Stimulated activated CD4-positive, alpha-beta T cell treated with anti-CD3 and anti-CD28 coated beads, Interleukin-1b, Interleukin-23, amount 100 ng/mL, for 4 hours (primary cell): ENCODE measurements around the gene PIGR.

Experiments
- DNase-seq, 2 donors: peaks; one replicate each; pipeline ENCODE4 v3.0.0-alpha.2; 2020; ENCODE audit warnings: low read depth in 2 of 2

The PIGR gene

DNA sequence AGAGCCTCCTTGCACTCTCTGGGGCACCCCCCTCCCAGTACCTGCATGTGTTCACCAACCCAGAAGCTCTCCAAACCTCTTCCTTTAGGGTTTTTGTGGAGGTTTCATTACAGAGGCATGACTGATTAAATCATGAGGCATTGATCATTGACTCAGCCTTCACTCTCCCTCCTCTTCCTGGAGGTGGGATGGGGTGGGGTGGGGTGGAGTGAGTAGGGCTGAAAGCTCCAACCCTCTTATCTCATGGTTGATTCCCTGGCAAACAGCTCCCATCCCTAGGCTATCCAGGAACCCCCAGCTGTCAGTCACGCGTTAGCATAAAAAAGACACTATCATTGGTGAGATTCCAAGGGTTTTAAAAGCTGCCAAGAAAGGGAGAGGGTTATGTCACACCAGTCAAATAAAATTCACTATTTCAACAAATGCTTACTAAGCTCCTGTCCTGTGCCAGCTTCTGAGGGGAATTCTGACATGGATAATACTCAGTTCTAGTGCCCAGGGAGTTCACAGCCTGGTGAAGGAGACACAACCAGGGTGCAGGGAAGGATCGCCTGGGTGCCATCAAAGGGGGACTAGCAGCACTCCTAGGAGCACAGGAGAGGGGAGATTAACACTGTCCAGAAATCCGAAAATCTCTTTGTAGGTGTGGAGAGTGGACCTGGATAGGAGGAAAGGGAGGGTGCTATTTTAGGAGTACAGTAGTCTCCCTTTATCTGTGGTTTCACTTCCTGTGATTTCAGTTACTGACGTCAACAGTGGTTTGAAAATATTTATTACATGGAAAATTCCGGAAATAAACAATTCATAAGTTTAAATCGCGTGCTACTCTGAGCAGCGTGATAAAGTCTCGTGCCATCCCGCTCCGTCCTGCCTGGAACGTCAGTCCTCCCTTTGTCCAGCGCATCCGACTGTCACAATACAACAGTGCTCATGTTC lies 55.9 kb downstream of the PIGR start:
- DNase-seq, result no peak

DNA sequence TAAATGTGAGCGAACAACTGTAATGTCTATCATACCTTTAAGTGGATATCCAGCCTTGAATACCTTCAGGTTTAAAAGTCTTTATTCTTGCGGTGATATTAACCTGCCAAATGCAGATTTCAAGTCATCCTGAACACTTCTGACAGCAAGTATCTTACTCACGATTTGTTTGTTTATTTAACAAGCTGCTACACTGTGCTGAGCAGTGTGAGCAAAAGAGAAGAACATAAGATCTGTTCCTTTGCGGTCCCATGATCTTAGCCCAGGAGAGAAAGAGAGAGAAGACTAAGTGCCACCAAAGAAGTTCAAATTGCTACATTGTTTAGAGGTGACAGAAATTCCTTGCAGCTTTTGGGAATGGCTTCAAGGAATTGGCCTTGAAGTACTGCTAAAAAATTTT lies 58.6 kb downstream of the PIGR start:
- no peak for DNase-seq

DNA sequence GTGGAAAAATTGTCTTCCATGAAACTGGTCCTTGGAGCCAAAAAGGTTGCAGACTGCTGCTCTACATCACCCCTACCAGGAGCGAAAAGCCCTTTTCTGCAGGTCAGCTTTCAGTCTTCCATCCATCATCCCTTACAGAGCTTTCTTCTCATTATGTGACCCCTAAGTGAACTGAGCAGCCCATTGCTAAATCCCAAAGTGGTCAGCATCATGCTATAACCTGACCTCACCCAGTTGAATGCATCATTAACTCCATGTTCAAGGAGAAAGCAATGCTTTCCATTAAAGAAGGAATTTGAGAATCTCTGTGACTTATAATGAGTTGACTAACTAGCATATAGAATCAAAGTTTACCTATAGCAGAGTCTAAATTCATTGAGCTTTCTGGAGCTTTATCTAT lies 59.4 kb downstream of the PIGR start:
- no peak for DNase-seq

DNA sequence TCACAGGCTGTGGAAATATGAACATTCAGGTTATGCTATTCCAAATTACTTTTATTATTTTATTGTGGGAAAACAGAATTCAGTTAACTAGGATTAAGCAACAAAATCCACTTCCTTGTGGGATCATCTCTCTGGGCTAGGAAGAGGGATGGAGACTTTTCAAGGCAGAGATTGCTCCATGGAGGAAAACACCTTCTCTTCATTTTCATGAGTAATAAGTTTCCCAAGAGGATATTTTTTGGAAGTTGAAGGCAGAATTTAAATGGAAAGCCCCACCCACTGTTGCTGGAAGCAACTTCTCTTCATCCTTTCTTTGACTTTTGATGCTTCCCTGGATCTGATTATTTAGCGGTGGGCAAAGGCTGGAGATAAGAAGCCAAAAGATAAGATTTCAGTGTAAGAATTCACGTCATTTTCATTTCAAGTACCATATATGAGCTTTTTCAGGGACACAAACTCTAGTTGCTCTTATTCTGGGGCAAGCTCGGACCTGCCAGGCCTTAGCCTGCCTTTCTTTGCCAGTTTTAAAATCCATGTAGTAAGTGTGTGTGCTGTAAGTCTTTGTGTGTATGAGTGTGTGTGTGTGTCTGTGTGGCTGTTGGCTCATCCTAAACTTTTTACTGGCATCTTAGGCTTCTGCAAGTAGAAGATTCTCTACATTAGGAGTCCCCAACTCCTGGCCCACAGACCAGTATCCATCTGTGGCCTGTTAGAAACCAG lies 60.8 kb downstream of the PIGR start:
- no peak for DNase-seq

DNA sequence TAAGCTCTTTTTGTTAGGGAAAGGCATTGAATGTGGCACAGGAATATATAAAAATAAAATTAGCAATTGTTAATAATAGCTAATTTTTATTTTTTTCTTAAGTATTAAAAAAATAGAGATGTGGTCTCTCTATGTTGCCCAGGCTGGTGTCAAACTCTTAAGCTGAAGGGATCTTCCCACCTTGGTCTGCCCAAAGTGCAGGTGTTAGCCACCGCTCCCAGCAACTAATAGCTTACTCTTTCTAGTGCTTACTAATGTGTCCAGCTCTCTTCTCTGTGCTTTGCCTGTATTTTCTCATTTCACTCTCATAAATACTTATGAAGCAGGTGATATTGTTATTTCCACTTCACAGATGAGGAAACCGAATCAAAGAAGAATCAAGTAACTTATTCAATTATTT lies 62.4 kb downstream of the PIGR start:
- DNase-seq, result no peak

DNA sequence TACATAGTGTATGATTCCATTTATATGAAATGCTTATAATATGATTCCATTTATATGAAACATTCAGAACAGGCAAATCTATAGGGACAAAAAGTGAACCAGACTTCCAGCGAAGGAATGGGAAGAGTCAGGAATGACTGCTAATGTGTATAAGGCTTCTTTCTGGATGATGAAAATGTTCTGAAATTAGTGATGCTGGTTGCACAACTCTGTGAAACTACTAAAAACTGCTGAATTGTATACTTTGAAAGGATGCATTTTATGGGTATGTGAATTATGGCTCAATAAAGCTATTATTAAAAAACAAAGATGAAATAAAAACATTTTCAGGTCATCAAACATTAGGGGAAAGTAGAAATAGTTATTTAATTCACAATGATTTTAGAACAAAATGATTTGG lies 63.1 kb downstream of the PIGR start:
- DNase-seq, result no peak

DNA sequence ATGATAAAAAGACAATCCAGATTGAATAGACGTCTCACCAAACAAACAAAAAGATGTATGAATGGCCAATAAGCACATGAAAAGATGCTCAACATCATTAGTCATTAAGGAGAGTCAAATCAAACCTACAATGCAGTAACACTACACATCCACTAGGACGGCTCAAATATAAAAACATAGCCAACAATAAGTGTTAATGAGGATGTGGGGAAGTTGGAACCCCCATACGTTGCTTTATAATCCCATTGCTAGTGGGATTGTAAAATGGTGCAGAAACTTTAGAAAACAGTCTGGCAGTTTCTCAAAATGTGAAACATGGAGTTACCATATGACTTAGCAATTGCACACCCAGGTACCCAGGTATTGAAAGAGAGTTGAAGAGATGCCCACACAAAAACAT lies 63.7 kb downstream of the PIGR start:
- no peak for DNase-seq

DNA sequence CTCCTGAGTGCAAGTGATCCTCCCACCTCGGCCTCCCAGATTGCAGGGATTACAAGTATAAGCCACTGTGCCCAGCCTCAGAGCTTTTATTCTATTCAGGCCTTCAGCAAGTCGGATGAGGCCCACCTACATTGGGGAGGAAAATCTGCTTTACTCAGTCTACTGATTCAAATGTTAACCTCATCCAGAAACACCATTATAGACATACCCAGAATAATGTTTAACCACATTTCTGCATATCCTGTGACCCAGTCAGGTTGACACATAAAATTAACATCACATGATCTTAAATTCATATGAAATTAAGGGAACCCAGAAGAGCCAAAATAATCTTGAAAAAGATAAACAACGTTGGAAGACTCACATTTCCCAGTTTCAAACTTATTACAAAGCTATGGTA lies 66.0 kb downstream of the PIGR start:
- DNase-seq, result no peak
